ENCODE data around the gene GPC1.

GPC1 gene

GRCh38 chr2:240436683-240437550 lies 1.5 kb downstream of the GPC1 start:
- Histone ChIP-seq H3K9me3 (ENCODE audit: control insufficient read depth, insufficient read depth, low read length) (no peaks in the 10 kb centered on the region), H3K9ac (ENCODE audit: low read depth, low read length) (peak overlapping the region; percentile 72), H3K36me3 (ENCODE audit: insufficient read depth, low read length) (no peaks in the 10 kb centered on the region), H3K4me1 (ENCODE audit: insufficient read depth, low read length) (no peaks in the 10 kb centered on the region; the same call in 1 of the 2 replicates)

- Histone ChIP-seq H3K9me3 (ENCODE audit: control insufficient read depth, insufficient read depth, low read length) (no peaks in the 10 kb centered on the region), H3K9ac (ENCODE audit: low read depth, low read length) (no peak overlapping the region), H3K4me1 (ENCODE audit: insufficient read depth, low read length) (no peaks in the 10 kb centered on the region; the same call in 1 of the 2 replicates), H3K36me3 (ENCODE audit: insufficient read depth, low read length) (no peaks in the 10 kb centered on the region)
These were observed 2.0 kb downstream of the GPC1 start for GRCh38 chr2:240437551-240437860.

GRCh38 chr2:240437861-240438809 lies 2.7 kb downstream of the GPC1 start:
- no peaks in the 10 kb centered on the region for H3K9me3 ChIP-seq (ENCODE audit: control insufficient read depth, insufficient read depth, low read length)
- no peaks in the 10 kb centered on the region; the same call in 1 of the 2 replicates for H3K4me1 ChIP-seq (ENCODE audit: insufficient read depth, low read length)
- no peak overlapping the region for H3K9ac ChIP-seq (ENCODE audit: low read depth, low read length)
- H3K36me3 ChIP-seq (ENCODE audit: insufficient read depth, low read length) = no peaks in the 10 kb centered on the region

- Histone ChIP-seq H3K4me1 (ENCODE audit: insufficient read depth, low read length) (no peaks in the 10 kb centered on the region; the same call in 1 of the 2 replicates), H3K9me3 (ENCODE audit: control insufficient read depth, insufficient read depth, low read length) (no peaks in the 10 kb centered on the region), H3K9ac (ENCODE audit: low read depth, low read length) (no peak overlapping the region), H3K36me3 (ENCODE audit: insufficient read depth, low read length) (no peaks in the 10 kb centered on the region)
These were observed 3.6 kb downstream of the GPC1 start for GRCh38 chr2:240438810-240439697.

- H3K9me3 ChIP-seq (ENCODE audit: control insufficient read depth, insufficient read depth, low read length) = no peaks in the 10 kb centered on the region
- H3K36me3 ChIP-seq (ENCODE audit: insufficient read depth, low read length) = no peaks in the 10 kb centered on the region
- no peaks in the 10 kb centered on the region; the same call in 1 of the 2 replicates for H3K4me1 ChIP-seq (ENCODE audit: insufficient read depth, low read length)
- H3K9ac ChIP-seq (ENCODE audit: low read depth, low read length) = no peak overlapping the region
These were observed 4.3 kb downstream of the GPC1 start for GRCh38 chr2:240439698-240440151.

- H3K9me3 ChIP-seq (ENCODE audit: control insufficient read depth, insufficient read depth, low read length) = no peaks in the 10 kb centered on the region
- no peak overlapping the region for H3K9ac ChIP-seq (ENCODE audit: low read depth, low read length)
- H3K36me3 ChIP-seq (ENCODE audit: insufficient read depth, low read length) = no peaks in the 10 kb centered on the region
- H3K4me1 ChIP-seq (ENCODE audit: insufficient read depth, low read length) = no peaks in the 10 kb centered on the region; the same call in 1 of the 2 replicates
These were observed 4.8 kb downstream of the GPC1 start for GRCh38 chr2:240440251-240440650.

- Histone ChIP-seq H3K9me3 (ENCODE audit: control insufficient read depth, insufficient read depth, low read length) (no peaks in the 10 kb centered on the region), H3K36me3 (ENCODE audit: insufficient read depth, low read length) (no peaks in the 10 kb centered on the region), H3K4me1 (ENCODE audit: insufficient read depth, low read length) (no peaks in the 10 kb centered on the region; the same call in 1 of the 2 replicates), H3K9ac (ENCODE audit: low read depth, low read length) (no peak overlapping the region)
These were observed 5.3 kb downstream of the GPC1 start for GRCh38 chr2:240440704-240441320.

- Histone ChIP-seq H3K36me3 (ENCODE audit: insufficient read depth, low read length) (no peaks in the 10 kb centered on the region), H3K9ac (ENCODE audit: low read depth, low read length) (no peak overlapping the region), H3K4me1 (ENCODE audit: insufficient read depth, low read length) (no peaks in the 10 kb centered on the region; the same call in 1 of the 2 replicates), H3K9me3 (ENCODE audit: control insufficient read depth, insufficient read depth, low read length) (no peaks in the 10 kb centered on the region)
These were observed 6.0 kb downstream of the GPC1 start for GRCh38 chr2:240441326-240441992.

- Histone ChIP-seq H3K4me1 (ENCODE audit: insufficient read depth, low read length) (no peaks in the 10 kb centered on the region; the same call in 1 of the 2 replicates), H3K9ac (ENCODE audit: low read depth, low read length) (no peak overlapping the region), H3K36me3 (ENCODE audit: insufficient read depth, low read length) (no peaks in the 10 kb centered on the region), H3K9me3 (ENCODE audit: control insufficient read depth, insufficient read depth, low read length) (no peaks in the 10 kb centered on the region)
These were observed 6.5 kb downstream of the GPC1 start for GRCh38 chr2:240441993-240442411.

GRCh38 chr2:240442891-240443715 lies 7.6 kb downstream of the GPC1 start:
- no peaks in the 10 kb centered on the region for H3K9me3 ChIP-seq (ENCODE audit: control insufficient read depth, insufficient read depth, low read length)
- no peaks in the 10 kb centered on the region; the same call in 1 of the 2 replicates for H3K4me1 ChIP-seq (ENCODE audit: insufficient read depth, low read length)
- H3K9ac ChIP-seq (ENCODE audit: low read depth, low read length) = no peak overlapping the region
- H3K36me3 ChIP-seq (ENCODE audit: insufficient read depth, low read length) = no peaks in the 10 kb centered on the region

GRCh38 chr2:240443891-240444301 lies 8.4 kb downstream of the GPC1 start:
- H3K4me1 ChIP-seq (ENCODE audit: insufficient read depth, low read length) = no peaks in the 10 kb centered on the region
- no peaks in the 10 kb centered on the region for H3K9me3 ChIP-seq (ENCODE audit: control insufficient read depth, insufficient read depth, low read length)
- no peaks in the 10 kb centered on the region for H3K36me3 ChIP-seq (ENCODE audit: insufficient read depth, low read length)
- H3K9ac ChIP-seq (ENCODE audit: low read depth, low read length) = no peak overlapping the region

- H3K36me3 ChIP-seq (ENCODE audit: insufficient read depth, low read length) = no peaks in the 10 kb centered on the region
- no peak overlapping the region for H3K9ac ChIP-seq (ENCODE audit: low read depth, low read length)
- no peaks in the 10 kb centered on the region for H3K4me1 ChIP-seq (ENCODE audit: insufficient read depth, low read length)
- H3K9me3 ChIP-seq (ENCODE audit: control insufficient read depth, insufficient read depth, low read length) = no peaks in the 10 kb centered on the region
These were observed 9.0 kb downstream of the GPC1 start for GRCh38 chr2:240444464-240444863.

Measured in ES-I3 (cell line).